Activated CD8-positive, alpha-beta T cell treated with anti-CD3 and anti-CD28 coated beads for 36 hours (primary cell): ENCODE measurements around the gene MOB3A. TPM values are rescaled to one million over a fixed set of nuclear protein-coding genes. Genes with fewer than 3 reads are reported as not detected.
A peak's percentile ranks its signal among the peaks of the same experiment; 100 is the strongest.

Experiments
- ATAC-seq: fragments of 200-7000 bp; cut with Tn5 transposase; one replicate; pipeline ENCODE4 v1.10.0; 2021; ENCODE audit warnings: mild to moderate bottlenecking, moderate library complexity
- CTCF ChIA-PET: fragments of 350-600 bp; sonication (Branson Sonifier 250); formaldehyde crosslinking; loops from one replicate; lab custom pipeline; 2021; ENCODE audit warnings: antibody characterized with exemption; lab: Charles Lee
- POLR2A ChIA-PET: fragments of 350-600 bp; sonication (Branson Sonifier 250); formaldehyde crosslinking; loops from one replicate; lab custom pipeline; 2021; ENCODE audit warnings: antibody characterized with exemption; lab: Charles Lee
- DNase-seq: peaks from one replicate; pipeline ENCODE4 v3.0.0-alpha.2; 2020
- H3K27ac Mint-ChIP-seq: one replicate; pipeline ENCODE4 v1.8.0; 2021; ENCODE audit warnings: mild to moderate bottlenecking, mixed read lengths
- H3K27me3 Mint-ChIP-seq: one replicate; pipeline ENCODE4 v1.8.0; 2021; ENCODE audit warnings: mixed read lengths
- H3K36me3 Mint-ChIP-seq: one replicate; pipeline ENCODE4 v1.8.0; 2021; ENCODE audit warnings: low read depth, mixed read lengths
- H3K4me1 Mint-ChIP-seq: one replicate; pipeline ENCODE4 v1.8.0; 2021; ENCODE audit warnings: low read depth, mixed read lengths
- H3K4me3 Mint-ChIP-seq: one replicate; pipeline ENCODE4 v1.8.0; 2021; ENCODE audit warnings: mild to moderate bottlenecking, moderate library complexity, mixed read lengths
- H3K9me3 Mint-ChIP-seq: one replicate; pipeline ENCODE4 v1.8.0; 2021; ENCODE audit warnings: mixed read lengths
- intact Hi-C: fragments of 100-400 bp; cut with micrococcal nuclease; formaldehyde crosslinking; loops from one replicate; pipeline ENCODE4 v1.10.0; 2022
- total RNA-seq, 2 experiments: library from RNA; stranded (reverse); gene quantifications; one replicate each; pipeline ENCODE4 v1.2.3, GENCODE V29; 2021
- TF ChIP-seq, protein P1 (sequence below): fragments of 200-600 bp; IDR thresholded peaks from one replicate; pipeline ENCODE4 v1.8.0; 2022; ENCODE audit warnings: antibody characterized with exemption, mild to moderate bottlenecking

The MOB3A gene
- total RNA-seq, 2 experiments from 2014 or later = 175 to 185 TPM

DNA sequence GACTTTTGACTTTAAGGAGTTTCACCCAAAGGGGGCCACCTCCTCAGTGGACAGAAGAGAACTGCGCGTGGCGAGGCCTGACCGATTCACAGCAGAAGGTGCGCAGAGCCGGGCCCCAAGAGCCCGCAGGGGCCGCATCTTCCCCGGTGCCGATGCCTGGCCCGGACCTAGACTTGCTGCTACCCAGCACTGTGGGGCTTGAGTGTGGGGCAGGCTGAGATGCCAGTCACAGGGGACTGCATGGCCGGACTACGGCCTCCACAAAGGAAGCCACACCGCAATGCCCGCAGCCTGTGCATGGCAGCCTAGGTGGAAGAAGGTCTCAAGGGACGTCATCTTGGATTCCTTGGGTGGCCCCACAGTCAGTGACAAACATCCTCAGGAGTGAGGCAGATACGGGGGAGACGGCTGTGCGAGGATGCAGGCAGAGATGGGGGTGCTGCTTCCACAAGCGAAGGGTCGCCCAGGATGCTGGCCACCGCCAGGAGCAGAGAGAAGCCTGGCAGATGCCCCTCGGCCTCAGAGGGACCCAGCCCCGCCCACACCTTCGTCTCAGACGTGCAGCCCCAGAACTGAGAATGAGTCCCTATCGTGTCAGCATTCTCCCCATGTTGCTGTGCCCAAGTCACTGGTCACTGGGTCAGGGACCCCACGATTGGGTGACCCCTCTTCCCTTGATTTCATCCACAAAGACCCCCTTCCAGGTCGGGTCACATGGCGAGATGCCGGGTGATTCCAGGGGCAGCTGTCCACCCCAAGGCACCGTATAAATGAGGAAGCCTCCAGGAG lies 16.9 kb downstream of the MOB3A start:
- DNase-seq = no peak
- Mint-ChIP-seq H3K4me3 (peak overlapping the region; percentile 99), H3K27me3 (no peaks in the 10 kb centered on the region), H3K27ac (peak overlapping the region; percentile 100), H3K9me3 (no peaks in the 10 kb centered on the region), H3K4me1 (peaks cover 31% of the 10 kb centered on the region), H3K36me3 (peaks cover 83% of the 10 kb centered on the region)
- POLR2A ChIA-PET = interaction anchor here (1.6 kb wide), 1 partner anchor 10 kb away, joined by 3 read pairs; no protein-coding TSS in a partner anchor
- TF ChIP-seq, protein P1, sequence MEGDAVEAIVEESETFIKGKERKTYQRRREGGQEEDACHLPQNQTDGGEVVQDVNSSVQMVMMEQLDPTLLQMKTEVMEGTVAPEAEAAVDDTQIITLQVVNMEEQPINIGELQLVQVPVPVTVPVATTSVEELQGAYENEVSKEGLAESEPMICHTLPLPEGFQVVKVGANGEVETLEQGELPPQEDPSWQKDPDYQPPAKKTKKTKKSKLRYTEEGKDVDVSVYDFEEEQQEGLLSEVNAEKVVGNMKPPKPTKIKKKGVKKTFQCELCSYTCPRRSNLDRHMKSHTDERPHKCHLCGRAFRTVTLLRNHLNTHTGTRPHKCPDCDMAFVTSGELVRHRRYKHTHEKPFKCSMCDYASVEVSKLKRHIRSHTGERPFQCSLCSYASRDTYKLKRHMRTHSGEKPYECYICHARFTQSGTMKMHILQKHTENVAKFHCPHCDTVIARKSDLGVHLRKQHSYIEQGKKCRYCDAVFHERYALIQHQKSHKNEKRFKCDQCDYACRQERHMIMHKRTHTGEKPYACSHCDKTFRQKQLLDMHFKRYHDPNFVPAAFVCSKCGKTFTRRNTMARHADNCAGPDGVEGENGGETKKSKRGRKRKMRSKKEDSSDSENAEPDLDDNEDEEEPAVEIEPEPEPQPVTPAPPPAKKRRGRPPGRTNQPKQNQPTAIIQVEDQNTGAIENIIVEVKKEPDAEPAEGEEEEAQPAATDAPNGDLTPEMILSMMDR = no peak
- intact Hi-C loops = no loop called here
- CTCF ChIA-PET = no interaction called here
- no peak for ATAC-seq

DNA sequence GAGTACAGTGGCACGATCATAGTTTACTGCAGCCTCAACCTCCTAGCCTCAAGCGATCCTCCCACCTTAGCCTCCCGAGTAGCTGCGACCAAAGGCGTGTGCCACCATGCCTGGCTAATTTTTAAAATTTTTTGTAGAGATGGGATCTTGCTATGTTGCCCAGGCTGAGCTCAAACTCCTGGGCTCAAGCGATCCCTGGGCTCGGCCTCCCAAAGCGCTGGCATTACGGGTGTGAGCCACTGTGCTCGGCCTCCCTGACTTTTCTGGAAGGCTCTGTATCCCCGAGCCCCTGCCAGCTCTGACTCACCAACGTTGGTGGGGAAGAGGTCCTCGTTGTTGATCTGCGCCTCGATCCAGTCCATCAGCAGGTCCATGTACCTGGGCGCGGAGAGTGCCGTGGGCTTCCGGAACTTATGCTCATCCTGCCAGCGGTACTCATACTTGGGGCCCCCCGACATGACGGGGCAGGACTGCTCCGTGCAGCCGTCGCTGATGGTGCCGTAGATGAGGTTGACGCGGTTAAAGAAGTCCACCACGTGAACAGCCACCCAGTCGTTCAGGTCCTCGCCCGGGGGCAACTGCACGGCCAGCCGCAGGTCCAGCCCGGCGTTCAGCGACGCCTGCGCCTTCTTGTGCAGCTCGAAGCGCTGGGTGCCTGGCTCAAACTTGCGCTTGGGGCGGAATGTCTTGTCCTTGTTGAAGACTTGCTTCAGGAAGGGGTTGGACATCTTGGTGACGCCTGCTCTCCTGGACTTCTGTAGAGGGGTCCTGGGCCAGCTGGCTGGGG lies 18.1 kb downstream of the MOB3A start:
- Mint-ChIP-seq H3K36me3 (peaks cover 77% of the 10 kb centered on the region), H3K27ac (no peak overlapping the region), H3K27me3 (no peaks in the 10 kb centered on the region), H3K4me3 (no peak overlapping the region), H3K4me1 (peaks cover 34% of the 10 kb centered on the region), H3K9me3 (no peaks in the 10 kb centered on the region)
- TF ChIP-seq, protein P1 = no peak
- ATAC-seq (no peak), DNase-seq (no peak)
- ChIA-PET POLR2A (interaction anchor here (1.1 kb wide), 1 partner anchor 10 kb away, joined by 4 read pairs; no protein-coding TSS in a partner anchor), CTCF (no interaction called here)
- intact Hi-C loops = no loop called here

DNA sequence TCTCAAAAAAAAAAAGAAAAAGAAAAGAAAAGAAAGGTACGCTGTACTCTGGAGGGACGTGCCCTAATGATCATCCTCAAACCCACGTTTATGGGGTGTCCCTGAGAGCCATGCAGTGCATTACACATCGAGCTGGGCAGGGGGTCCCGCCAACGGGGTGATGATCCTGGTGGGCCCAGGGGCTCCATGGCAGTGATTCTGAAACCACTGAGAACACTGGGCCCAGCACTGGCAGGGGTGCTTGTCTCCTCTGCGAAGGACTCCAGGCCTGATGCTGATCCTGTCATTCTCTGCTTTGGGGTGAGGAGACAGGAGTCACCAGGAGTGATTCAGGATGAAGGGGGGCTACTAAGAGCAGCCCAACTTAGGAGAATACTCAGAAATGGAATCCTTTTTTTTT lies 18.7 kb downstream of the MOB3A start:
- POLR2A ChIA-PET = interaction anchor here (1.1 kb wide), 1 partner anchor 9 kb away, joined by 4 read pairs; no protein-coding TSS in a partner anchor
- intact Hi-C loops = no loop called here
- no peaks in the 10 kb centered on the region for H3K27me3 Mint-ChIP-seq

DNA sequence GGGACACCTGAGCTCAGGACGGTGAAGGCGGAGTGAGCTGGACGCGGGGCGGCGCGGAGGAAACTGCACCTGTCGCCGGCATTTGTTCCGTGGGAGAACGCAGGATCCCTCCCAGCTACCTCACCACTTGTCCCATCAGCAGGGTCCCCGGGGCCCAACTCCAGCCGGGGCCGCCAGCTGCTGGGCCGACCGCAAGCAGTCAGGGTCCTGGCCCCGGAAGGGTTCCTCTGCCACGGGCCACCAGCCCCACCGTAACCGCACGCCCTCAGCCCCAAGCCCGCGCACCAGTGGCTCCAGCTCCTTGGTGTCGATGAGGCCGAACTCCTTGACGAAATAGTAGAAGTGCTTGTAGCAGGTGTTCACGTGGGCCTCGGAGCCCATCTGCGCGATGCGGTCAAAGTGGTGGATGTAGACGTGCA lies 19.6 kb downstream of the MOB3A start:
- ChIA-PET CTCF (interaction anchor here (1.0 kb wide), 1 partner anchor 24 kb away, joined by 3 read pairs; no protein-coding TSS in a partner anchor), POLR2A (no interaction called here)
- Mint-ChIP-seq H3K27ac (peak overlapping the region; percentile 20), H3K4me1 (peaks cover 27% of the 10 kb centered on the region), H3K9me3 (no peaks in the 10 kb centered on the region), H3K36me3 (peaks cover 75% of the 10 kb centered on the region), H3K4me3 (no peak overlapping the region), H3K27me3 (no peaks in the 10 kb centered on the region)
- TF ChIP-seq, protein P1 = no peak
- intact Hi-C loops = no loop called here
- ATAC-seq (no peak), DNase-seq (no peak)

More for the DNA sequence above, 18.7 kb downstream of the MOB3A start:
- Mint-ChIP-seq H3K4me1 (peaks cover 34% of the 10 kb centered on the region), H3K36me3 (peaks cover 76% of the 10 kb centered on the region), H3K4me3 (no peak overlapping the region), H3K27ac (no peak overlapping the region), H3K9me3 (no peaks in the 10 kb centered on the region)
- TF ChIP-seq, protein P1 = no peak
- CTCF ChIA-PET = no interaction called here
- DNase-seq (no peak), ATAC-seq (no peak)
